HG02852 (cell line): ENCODE data around the gene LGI4.

Source experiments
- ATAC-seq: cut with Tn5 transposase; IDR thresholded peaks from one replicate; pipeline ENCODE4 v1.9.1; 2021; ENCODE audit warnings: mild to moderate bottlenecking, moderate library complexity; ENCODE audit not compliant: unreplicated experiment

The LGI4 gene

DNA sequence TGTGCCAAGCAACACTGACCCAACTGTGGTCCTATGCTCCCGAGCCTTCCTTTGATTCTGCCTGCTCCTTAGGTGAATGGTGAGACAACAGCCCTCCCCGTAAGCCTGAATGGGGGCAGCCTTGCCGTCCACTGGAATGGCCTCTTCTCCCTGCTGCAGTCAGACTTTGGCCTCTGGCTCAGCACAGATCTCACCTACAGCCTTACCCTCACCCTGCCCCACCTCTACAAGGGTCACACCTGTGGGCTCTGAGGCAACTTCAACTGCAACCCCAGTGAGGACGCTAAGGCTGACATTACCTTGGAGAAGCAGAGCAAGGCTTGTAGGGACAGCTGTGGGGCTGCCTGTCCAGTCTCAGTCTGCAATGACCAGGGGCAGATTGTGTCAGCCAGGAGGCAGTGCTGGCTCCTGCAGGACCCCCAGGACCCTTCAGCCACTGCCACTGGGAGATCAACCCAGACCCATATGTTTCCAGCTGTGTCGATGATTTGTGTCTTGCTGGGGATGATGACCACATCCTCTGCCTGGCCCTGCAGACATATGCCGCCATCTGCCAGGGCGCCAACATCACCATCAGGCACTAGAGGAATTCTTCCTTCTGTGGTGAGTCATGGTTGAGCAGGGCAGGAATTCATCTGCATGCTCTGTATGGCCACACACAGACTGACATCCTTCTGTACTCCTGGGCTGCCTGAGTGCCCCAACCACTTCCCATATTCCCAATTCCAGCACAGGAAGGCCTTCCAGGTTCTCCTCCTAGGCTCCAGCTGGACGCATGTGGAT lies 46.5 kb downstream of the LGI4 start:
- no peak for ATAC-seq

GRCh38 chr19:35087393-35087792 lies 47.5 kb downstream of the LGI4 start:
- no peak for ATAC-seq

DNA sequence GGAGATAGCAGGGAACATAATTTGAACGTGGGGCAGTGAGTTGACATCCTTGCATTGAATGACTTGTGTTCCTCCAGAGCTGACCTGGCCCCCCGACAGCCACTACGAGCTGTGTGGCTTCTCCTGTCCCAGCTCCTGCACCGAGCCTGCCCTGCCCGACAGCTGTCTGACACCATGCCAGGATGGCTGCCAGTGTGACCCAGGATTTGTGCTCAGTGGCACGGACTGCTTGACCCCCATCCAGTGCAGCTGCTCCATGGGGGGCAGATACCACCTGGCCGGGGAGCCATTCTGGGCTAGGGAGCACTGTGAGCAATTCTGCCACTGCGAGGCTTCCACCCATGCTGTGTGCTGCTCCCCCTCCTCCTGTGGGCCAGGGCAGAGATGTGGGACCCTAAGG lies 48.4 kb downstream of the LGI4 start:
- ATAC-seq = no peak

GRCh38 chr19:35085947-35086346 lies 48.9 kb downstream of the LGI4 start:
- no peak for ATAC-seq

DNA sequence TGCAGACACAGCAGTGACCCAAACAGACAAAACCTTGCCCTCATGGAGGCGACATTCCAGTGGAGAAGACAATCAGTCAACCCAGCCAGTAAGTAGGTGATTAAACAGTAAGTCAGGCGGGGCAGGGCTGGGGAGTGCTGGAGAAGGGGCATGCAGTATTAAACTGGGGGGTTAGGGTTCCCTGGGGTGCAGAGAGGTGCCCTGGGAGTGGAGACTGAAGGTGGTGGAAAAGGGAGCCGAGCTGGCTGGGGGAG lies 50.4 kb downstream of the LGI4 start:
- ATAC-seq = no peak

DNA sequence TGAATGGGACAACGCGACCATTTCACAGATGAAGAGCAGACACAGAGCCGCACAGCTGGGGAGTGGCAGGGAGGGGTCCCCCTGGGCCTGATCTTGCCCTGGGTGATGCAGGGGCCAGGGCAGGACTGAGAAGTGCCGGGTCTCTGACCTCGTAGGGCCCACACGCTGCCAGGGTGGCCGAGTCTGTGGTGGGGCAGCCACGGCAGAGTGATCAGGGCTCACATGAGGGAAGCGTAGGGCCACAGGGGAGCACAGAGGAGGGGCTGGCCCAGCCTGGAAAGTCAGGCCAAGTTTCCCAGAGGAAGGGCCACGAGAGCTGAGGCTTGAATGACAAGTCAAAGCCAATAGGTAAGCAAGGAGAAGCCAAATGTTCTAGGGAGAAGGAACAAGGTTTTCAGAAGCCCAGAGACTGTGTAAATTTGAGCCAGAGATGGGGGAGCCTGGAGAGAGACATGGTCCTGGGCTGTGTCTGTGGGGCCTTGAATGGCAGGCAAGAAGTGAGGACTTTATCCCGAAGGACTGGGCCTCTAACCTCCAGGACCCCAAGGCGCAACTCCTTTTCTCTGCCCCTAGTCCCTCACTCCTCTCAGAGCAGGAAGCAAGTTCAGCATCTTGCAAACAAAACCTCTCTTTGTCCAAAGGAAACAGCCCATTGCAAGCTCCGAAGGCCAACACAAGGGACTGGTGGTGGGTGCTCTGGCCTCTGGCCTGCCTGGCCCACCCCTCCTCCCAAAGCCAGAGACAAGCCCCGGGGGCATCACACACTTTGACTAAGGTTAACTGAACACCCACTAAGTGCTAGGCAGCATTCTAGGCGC lies 51.0 kb downstream of the LGI4 start:
- ATAC-seq = no peak

DNA sequence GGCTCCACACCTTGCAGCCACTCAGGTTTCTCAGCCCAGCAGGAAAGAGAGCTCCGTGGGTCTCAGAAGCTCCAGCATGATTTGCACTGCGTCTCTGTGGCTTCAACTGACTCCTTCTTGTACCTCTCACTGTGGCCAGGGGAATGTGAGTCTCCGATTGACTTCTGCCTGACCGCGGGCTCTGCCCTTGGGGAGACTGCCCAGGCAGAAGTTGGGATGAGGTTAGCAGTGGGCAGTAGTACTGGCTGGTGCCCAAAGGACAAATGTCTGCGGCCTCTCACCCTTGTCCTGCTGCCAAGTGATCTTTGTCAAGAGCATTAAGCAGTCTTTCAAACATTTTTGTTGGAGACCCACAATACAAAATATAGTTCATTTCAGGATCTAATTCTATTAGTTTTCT lies 53.7 kb downstream of the LGI4 start:
- ATAC-seq = no peak

GRCh38 chr19:35080613-35081170 lies 54.2 kb downstream of the LGI4 start:
- ATAC-seq = no peak

DNA sequence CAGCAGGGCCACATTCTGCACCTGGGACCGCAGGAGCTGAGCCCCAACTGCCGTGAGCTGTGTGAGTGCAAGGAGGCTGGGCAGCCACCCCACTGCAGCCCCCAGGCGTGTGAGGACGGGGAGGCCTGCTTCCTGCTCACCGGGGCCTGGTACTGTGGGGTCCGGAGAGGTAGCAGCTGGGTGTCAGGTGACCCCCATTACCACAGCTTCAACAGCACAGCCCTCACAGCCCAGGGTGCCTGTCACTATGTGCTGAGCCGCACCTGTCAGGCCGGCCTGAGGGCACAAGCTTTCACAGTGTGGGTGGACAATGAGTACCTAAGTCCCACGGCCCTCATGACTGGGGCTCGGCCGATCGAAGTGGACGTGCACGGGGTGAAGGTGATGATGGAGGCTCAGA lies 55.0 kb downstream of the LGI4 start:
- no peak for ATAC-seq

GRCh38 chr19:35077411-35078223 lies 57.2 kb downstream of the LGI4 start:
- ATAC-seq = no peak

DNA sequence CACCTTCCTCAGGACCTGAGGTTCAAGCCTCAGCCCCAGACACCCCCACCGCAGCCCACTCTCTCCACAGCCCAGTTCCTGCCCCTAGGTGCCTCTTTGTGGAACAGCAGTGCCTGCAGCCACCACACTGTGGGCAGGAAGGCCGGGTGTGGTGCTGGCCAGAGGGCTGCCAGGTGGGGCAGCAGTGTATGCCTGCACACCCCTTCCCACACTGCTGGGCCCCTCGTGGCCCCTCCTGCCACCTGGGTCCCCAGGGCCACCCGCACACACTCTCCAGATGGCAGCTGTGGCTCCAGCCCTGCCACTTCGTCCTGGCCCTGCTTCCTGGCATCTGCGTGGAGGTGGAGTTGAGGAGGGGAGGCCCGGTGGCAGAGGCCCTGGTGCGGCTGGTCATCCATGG lies 58.2 kb downstream of the LGI4 start:
- ATAC-seq = no peak

DNA sequence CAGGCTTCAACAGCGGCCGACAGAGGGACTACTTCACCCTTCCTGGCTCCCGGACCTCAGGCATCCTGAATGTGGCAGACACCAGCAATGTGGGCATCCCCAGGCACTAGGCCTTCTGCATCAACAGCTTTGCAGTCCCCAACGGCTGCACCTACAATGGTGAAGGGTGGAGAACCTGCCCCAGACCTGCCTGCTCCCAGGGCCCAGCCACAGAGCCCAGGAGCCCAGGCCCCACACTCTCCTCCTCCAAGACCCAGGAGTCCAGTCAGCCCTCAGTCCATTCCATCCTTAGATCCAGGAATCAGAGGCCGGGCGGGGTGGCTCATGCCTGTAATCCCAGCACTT lies 58.9 kb downstream of the LGI4 start:
- no peak for ATAC-seq

GRCh38 chr19:35075202-35076025 lies 59.4 kb downstream of the LGI4 start:
- no peak for ATAC-seq
